ENCODE data around the gene KCTD7. TPM values are rescaled to one million over a fixed set of nuclear protein-coding genes. Genes with fewer than 3 reads are reported as not detected.

KCTD7 gene
- total and polyA plus RNA-seq, 2 of the 4 experiments (the other 2 are of a cell fraction) = 6.1 to 12.8 TPM

DNA sequence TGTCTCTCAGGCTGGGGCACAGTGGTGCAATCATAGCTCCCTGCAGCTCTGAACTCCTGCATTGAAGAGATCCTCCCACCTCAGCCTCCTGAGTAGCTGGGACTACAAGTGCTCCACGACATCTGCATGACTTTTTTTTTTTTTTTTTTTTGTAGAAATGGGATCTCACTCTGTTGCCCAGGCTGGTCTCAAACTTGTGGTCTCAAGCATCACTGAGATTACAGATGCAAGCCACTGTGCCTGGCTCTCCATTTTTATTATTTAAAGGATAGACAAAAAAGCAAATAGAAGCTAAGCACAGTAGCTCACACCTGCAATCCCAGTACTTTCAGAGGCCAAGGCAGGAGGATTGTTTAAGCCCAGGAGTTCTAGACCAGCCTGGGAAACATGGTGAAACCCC is 13.0 kb upstream of the KCTD7 start:
- dilution Hi-C loops (cut with HindIII; ENCODE audit: low sequenced_read_pairs, unreplicated experiment) (no loop called here), intact Hi-C loops (cut with micrococcal nuclease) (no loop called here), in situ Hi-C loops (cut with MboI; ENCODE audit: low sequenced_read_pairs) (no loop called here)
- Histone ChIP-seq H2BK20ac (ENCODE audit: low read depth, low read length) (no peak overlapping the region), H3K4me1 (ENCODE audit: control insufficient read depth, insufficient read depth, low read length) (peaks cover 2% of the 10 kb centered on the region; the same call in 1 of the 2 replicates), H3K79me1 (ENCODE audit: low read depth in 1 of 2, low read length in 2 of 2) (no peaks in the 10 kb centered on the region), H2BK15ac (ENCODE audit: low read depth, low read length) (no peak overlapping the region), H3K9me1 (ENCODE audit: insufficient read depth, low read length) (no peaks in the 10 kb centered on the region), H2BK120ac (ENCODE audit: low read depth, low read length) (no peak overlapping the region), H3K27me3 (ENCODE audit: control insufficient read depth, insufficient read depth, low read length) (no peaks in the 10 kb centered on the region), H2AFZ (replicated peaks; ENCODE audit: low read length, poor library complexity) (no peak overlapping the region), H3K9ac (ENCODE audit: low read depth, low read length) (no peak overlapping the region), H3K9me3 (ENCODE audit: control insufficient read depth, insufficient read depth, low read length) (no peaks in the 10 kb centered on the region), H3K4ac (ENCODE audit: low read depth, low read length) (no peak overlapping the region), H3K36me3 (ENCODE audit: control insufficient read depth, insufficient read depth, low read length) (no peaks in the 10 kb centered on the region), H2AK5ac (ENCODE audit: low read depth, low read length) (no peak overlapping the region), H3K18ac (ENCODE audit: low read depth, low read length) (no peak overlapping the region), H4K5ac (ENCODE audit: low read depth, low read length) (no peak overlapping the region), H3K56ac (ENCODE audit: extremely low read depth, insufficient read depth, low read length) (no peak overlapping the region), H4K91ac (ENCODE audit: insufficient read depth, low read depth, low read length) (no peak overlapping the region), H3K4me3 (ENCODE audit: insufficient read depth, low read depth, low read length) (no peak overlapping the region), H3K14ac (replicated peaks; ENCODE audit: low read depth, low read length) (no peak overlapping the region), H3K27ac (ENCODE audit: insufficient read depth, low read length) (no peak overlapping the region), H2AK9ac (replicated peaks; ENCODE audit: low read depth, low read length, poor library complexity) (no peak overlapping the region), H4K8ac (ENCODE audit: low read depth in 2 of 2, low read length in 2 of 2) (no peak overlapping the region), H3K4me2 (ENCODE audit: low read depth, low read length) (no peak overlapping the region), H4K20me1 (ENCODE audit: insufficient read depth, low read length) (no peaks in the 10 kb centered on the region), H3K23ac (ENCODE audit: low read depth, low read length) (no peak overlapping the region), H2BK5ac (ENCODE audit: low read depth, low read length, poor library complexity, severe bottlenecking) (no peak overlapping the region)
- TF ChIP-seq FOS (IDR thresholded peaks at IDR 0.05; ENCODE audit: low read depth, low read length) (no peak), MXI1 (IDR thresholded peaks at IDR 0.05; ENCODE audit: borderline replicate concordance, low read depth, low read length) (no peak), MAFK (IDR thresholded peaks at IDR 0.05; ENCODE audit: low read depth, low read length) (no peak), POLR2A (IDR thresholded peaks at IDR 0.05; ENCODE audit: low read depth, low read length) (no peak), MAZ (IDR thresholded peaks at IDR 0.05; ENCODE audit: borderline replicate concordance, low read depth, low read length) (no peak), NFE2L2 (IDR thresholded peaks at IDR 0.05; ENCODE audit: low read depth, low read length) (no peak), RFX5 (IDR thresholded peaks at IDR 0.05; ENCODE audit: low read depth, low read length) (no peak), SMC3 (IDR thresholded peaks at IDR 0.05; ENCODE audit: low read depth, low read length) (no peak), RCOR1 (IDR thresholded peaks at IDR 0.05; ENCODE audit: insufficient replicate concordance, low read length) (no peak), CEBPB (IDR thresholded peaks at IDR 0.05; ENCODE audit: low read depth, low read length) (no peak), RAD21 (IDR thresholded peaks at IDR 0.05; ENCODE audit: low read length) (no peak), BHLHE40 (IDR thresholded peaks at IDR 0.05; ENCODE audit: low read depth, low read length) (no peak), CHD1 (IDR thresholded peaks at IDR 0.05; ENCODE audit: low read depth, low read length) (no peak)
- TF ChIP-seq, protein P1, sequence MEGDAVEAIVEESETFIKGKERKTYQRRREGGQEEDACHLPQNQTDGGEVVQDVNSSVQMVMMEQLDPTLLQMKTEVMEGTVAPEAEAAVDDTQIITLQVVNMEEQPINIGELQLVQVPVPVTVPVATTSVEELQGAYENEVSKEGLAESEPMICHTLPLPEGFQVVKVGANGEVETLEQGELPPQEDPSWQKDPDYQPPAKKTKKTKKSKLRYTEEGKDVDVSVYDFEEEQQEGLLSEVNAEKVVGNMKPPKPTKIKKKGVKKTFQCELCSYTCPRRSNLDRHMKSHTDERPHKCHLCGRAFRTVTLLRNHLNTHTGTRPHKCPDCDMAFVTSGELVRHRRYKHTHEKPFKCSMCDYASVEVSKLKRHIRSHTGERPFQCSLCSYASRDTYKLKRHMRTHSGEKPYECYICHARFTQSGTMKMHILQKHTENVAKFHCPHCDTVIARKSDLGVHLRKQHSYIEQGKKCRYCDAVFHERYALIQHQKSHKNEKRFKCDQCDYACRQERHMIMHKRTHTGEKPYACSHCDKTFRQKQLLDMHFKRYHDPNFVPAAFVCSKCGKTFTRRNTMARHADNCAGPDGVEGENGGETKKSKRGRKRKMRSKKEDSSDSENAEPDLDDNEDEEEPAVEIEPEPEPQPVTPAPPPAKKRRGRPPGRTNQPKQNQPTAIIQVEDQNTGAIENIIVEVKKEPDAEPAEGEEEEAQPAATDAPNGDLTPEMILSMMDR (conservative IDR thresholded peaks at IDR 0.05; ENCODE audit: low read depth, low read length) = no peak
- TF ChIP-seq, protein P2, sequence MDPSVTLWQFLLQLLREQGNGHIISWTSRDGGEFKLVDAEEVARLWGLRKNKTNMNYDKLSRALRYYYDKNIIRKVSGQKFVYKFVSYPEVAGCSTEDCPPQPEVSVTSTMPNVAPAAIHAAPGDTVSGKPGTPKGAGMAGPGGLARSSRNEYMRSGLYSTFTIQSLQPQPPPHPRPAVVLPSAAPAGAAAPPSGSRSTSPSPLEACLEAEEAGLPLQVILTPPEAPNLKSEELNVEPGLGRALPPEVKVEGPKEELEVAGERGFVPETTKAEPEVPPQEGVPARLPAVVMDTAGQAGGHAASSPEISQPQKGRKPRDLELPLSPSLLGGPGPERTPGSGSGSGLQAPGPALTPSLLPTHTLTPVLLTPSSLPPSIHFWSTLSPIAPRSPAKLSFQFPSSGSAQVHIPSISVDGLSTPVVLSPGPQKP (IDR thresholded peaks at IDR 0.05; ENCODE audit: borderline replicate concordance, low read depth, low read length) = no peak
- TF ChIP-seq, protein P3, sequence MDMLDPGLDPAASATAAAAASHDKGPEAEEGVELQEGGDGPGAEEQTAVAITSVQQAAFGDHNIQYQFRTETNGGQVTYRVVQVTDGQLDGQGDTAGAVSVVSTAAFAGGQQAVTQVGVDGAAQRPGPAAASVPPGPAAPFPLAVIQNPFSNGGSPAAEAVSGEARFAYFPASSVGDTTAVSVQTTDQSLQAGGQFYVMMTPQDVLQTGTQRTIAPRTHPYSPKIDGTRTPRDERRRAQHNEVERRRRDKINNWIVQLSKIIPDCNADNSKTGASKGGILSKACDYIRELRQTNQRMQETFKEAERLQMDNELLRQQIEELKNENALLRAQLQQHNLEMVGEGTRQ (IDR thresholded peaks at IDR 0.05; ENCODE audit: low read depth, low read length) = no peak
- no TSS peak for BruUV-seq (replicated peaks)
- ATAC-seq (ENCODE audit: low read depth) = no peak
- no peak for DNase-seq
- ChIA-PET CTCF (interaction anchor here (0.6 kb wide), 1 partner anchor 26 kb away, joined by 4 read pairs; no protein-coding TSS in a partner anchor), POLR2A (ENCODE audit: unreplicated experiment) (no interaction called here)
- WGBS, 2 experiments (ENCODE audit: extremely low coverage in 2 of 2, insufficient read length in 1 of 2) = no CpG with 5 or more reads among the region's 1 CpG

Measured in IMR-90 (cell line).